Measurements from ENCODE around the gene DCPS.
"Not testable (repeated sequence)": the region's sequence is repeated elsewhere in the genome, so short reads cannot be mapped to it uniquely, and the experiment has no call there.

DCPS gene

GRCh38 chr11:126344141-126345080, 40.6 kb downstream of the DCPS start:
- H3K4me3 ChIP-seq (ENCODE audit: low read depth, low read length): no peak overlapping the region
- no peak for TF ChIP-seq CTCF (IDR thresholded peaks at IDR 0.05; ENCODE audit: low read depth, low read length)

- TF ChIP-seq CTCF (IDR thresholded peaks at IDR 0.05; ENCODE audit: low read depth, low read length): no peak
- H3K4me3 ChIP-seq (ENCODE audit: low read depth, low read length): no peak overlapping the region
These were observed 41.4 kb downstream of the DCPS start for GRCh38 chr11:126345283-126345682.

- H3K4me3 ChIP-seq (ENCODE audit: low read depth, low read length): no peak overlapping the region
- no peak for TF ChIP-seq CTCF (IDR thresholded peaks at IDR 0.05; ENCODE audit: low read depth, low read length)
These were observed 42.1 kb downstream of the DCPS start for GRCh38 chr11:126345759-126346585.

- no peak overlapping the region for H3K4me3 ChIP-seq (ENCODE audit: low read depth, low read length)
- no peak for TF ChIP-seq CTCF (IDR thresholded peaks at IDR 0.05; ENCODE audit: low read depth, low read length)
These were observed 42.7 kb downstream of the DCPS start for GRCh38 chr11:126346586-126346940.

- H3K4me3 ChIP-seq (ENCODE audit: low read depth, low read length): not testable (repeated sequence)
These were observed 43.1 kb downstream of the DCPS start for GRCh38 chr11:126346946-126347345.

GRCh38 chr11:126347751-126348668, 44.1 kb downstream of the DCPS start:
- TF ChIP-seq CTCF (IDR thresholded peaks at IDR 0.05; ENCODE audit: low read depth, low read length): no peak

More at GRCh38 chr11:126347751-126348668, 44.1 kb downstream of the DCPS start:
- no peak overlapping the region for H3K4me3 ChIP-seq (ENCODE audit: low read depth, low read length)
